Loucy (cell line): Measurements from ENCODE around the gene LOXL1.
A peak's percentile ranks its signal among the peaks of the same experiment; 100 is the strongest.

Experiments used
- H2AFZ ChIP-seq: fragments of 200-600 bp; sonication (generic); 2 replicates; pipeline ENCODE4 v1.6.0; 2016; ENCODE audit warnings: antibody characterized with exemption, mild to moderate bottlenecking, low read length, moderate library complexity
- H3F3A ChIP-seq: fragments of 200-600 bp; 2 replicates; pipeline ENCODE4 v1.6.0; 2016; ENCODE audit warnings: antibody characterized with exemption, low read depth, mild to moderate bottlenecking
- H3K27me3 ChIP-seq: fragments of 200-600 bp; sonication (generic); 2 replicates; pipeline ENCODE4 v1.6.1; 2014; ENCODE audit warnings: low read length, mild to moderate bottlenecking; ENCODE audit not compliant: insufficient read depth, poor library complexity, severe bottlenecking
- H3K36me3 ChIP-seq: fragments of 200-600 bp; sonication (generic); 2 replicates; pipeline ENCODE4 v1.6.1; 2016; ENCODE audit warnings: low read length; ENCODE audit not compliant: insufficient read depth
- H3K4me1 ChIP-seq: fragments of 200-600 bp; sonication (generic); 2 replicates; pipeline ENCODE4 v1.5.1; 2014; ENCODE audit warnings: low read length, mild to moderate bottlenecking; ENCODE audit not compliant: insufficient read depth, poor library complexity, severe bottlenecking
- H3K4me2 ChIP-seq: fragments of 200-600 bp; sonication (generic); 2 replicates; pipeline ENCODE4 v1.6.0; 2014; ENCODE audit warnings: antibody characterized with exemption, low read length, low read depth, mild to moderate bottlenecking; ENCODE audit not compliant: poor library complexity, severe bottlenecking
- H3K4me3 ChIP-seq: fragments of 200-600 bp; sonication (generic); 2 replicates; pipeline ENCODE4 v1.5.1; 2014; ENCODE audit warnings: low read length, mild to moderate bottlenecking, mixed read lengths; ENCODE audit not compliant: poor library complexity, severe bottlenecking
- H3K79me2 ChIP-seq: fragments of 200-600 bp; sonication (generic); 2 replicates; pipeline ENCODE4 v1.6.1; 2014; ENCODE audit warnings: low read length; ENCODE audit not compliant: insufficient read depth
- H3K9ac ChIP-seq: fragments of 200-600 bp; sonication (generic); 2 replicates; pipeline ENCODE4 v1.6.0; 2014; ENCODE audit warnings: mild to moderate bottlenecking, low read depth, low read length, moderate library complexity; ENCODE audit not compliant: poor library complexity, severe bottlenecking
- H3K9me2 ChIP-seq: fragments of 200-600 bp; sonication (generic); replicated peaks from 2 replicates; pipeline ENCODE4 v1.6.1; 2016; ENCODE audit warnings: low read depth, low read length, mixed read lengths
- H3K9me3 ChIP-seq: fragments of 200-600 bp; sonication (generic); 2 replicates; pipeline ENCODE4 v1.6.1; 2014; ENCODE audit warnings: mild to moderate bottlenecking, antibody characterized with exemption, low read length, low read depth; ENCODE audit not compliant: insufficient read depth
- H4K20me1 ChIP-seq: fragments of 200-600 bp; sonication (generic); 2 replicates; pipeline ENCODE4 v1.6.0; 2014; ENCODE audit warnings: antibody characterized with exemption, low read length, mild to moderate bottlenecking; ENCODE audit not compliant: insufficient read depth, poor library complexity, severe bottlenecking
- CTCF ChIP-seq: fragments of 200-600 bp; sonication (generic); conservative IDR thresholded peaks from 2 replicates; pipeline ENCODE4 v1.5.1; 2014; ENCODE audit warnings: mild to moderate bottlenecking, antibody characterized with exemption, low read length
- EZH2phosphoT487 ChIP-seq: fragments of 200-600 bp; IDR thresholded peaks from 2 replicates; pipeline ENCODE4 v1.6.1; 2018; ENCODE audit warnings: antibody characterized with exemption, mild to moderate bottlenecking, moderate library complexity, borderline replicate concordance

LOXL1 gene

GRCh38 chr15:73908822-73909122, 17.5 kb upstream of the LOXL1 start:
- H4K20me1 ChIP-seq = no peaks in the 10 kb centered on the region
- H3K79me2 ChIP-seq = no peaks in the 10 kb centered on the region
- no peaks in the 10 kb centered on the region for H3F3A ChIP-seq
- no peaks in the 10 kb centered on the region for H3K36me3 ChIP-seq
- H3K9me3 ChIP-seq = no peaks in the 10 kb centered on the region
- H3K27me3 ChIP-seq = no peaks in the 10 kb centered on the region
- H3K9ac ChIP-seq = no peak overlapping the region
- no peak overlapping the region for H3K4me3 ChIP-seq
- no peak for TF ChIP-seq EZH2phosphoT487
- no peak for TF ChIP-seq CTCF
- no peak overlapping the region for H3K4me2 ChIP-seq
- H2AFZ ChIP-seq = no peak overlapping the region
- no peaks in the 10 kb centered on the region for H3K9me2 ChIP-seq
- H3K4me1 ChIP-seq = peaks cover 40% of the 10 kb centered on the region

GRCh38 chr15:73909651-73910050, 16.6 kb upstream of the LOXL1 start:
- no peak overlapping the region for H3K4me3 ChIP-seq
- H3K4me2 ChIP-seq = no peak overlapping the region
- peaks cover 47% of the 10 kb centered on the region for H3K4me1 ChIP-seq
- TF ChIP-seq CTCF (no peak), EZH2phosphoT487 (no peak)
- no peaks in the 10 kb centered on the region for H3F3A ChIP-seq
- H3K79me2 ChIP-seq = no peaks in the 10 kb centered on the region
- H2AFZ ChIP-seq = no peak overlapping the region
- no peaks in the 10 kb centered on the region for H4K20me1 ChIP-seq
- H3K9me3 ChIP-seq = no peaks in the 10 kb centered on the region
- H3K9me2 ChIP-seq = no peaks in the 10 kb centered on the region
- no peak overlapping the region for H3K9ac ChIP-seq
- H3K27me3 ChIP-seq = no peaks in the 10 kb centered on the region
- no peaks in the 10 kb centered on the region for H3K36me3 ChIP-seq

- Histone ChIP-seq H3K9me2 (no peaks in the 10 kb centered on the region), H4K20me1 (no peaks in the 10 kb centered on the region), H3K4me2 (no peak overlapping the region), H3K9me3 (no peaks in the 10 kb centered on the region), H3K9ac (no peak overlapping the region), H3K4me1 (peaks cover 47% of the 10 kb centered on the region), H3F3A (no peaks in the 10 kb centered on the region), H3K4me3 (no peak overlapping the region), H2AFZ (0 out of 2 replicates have a peak overlapping the region, but pooled peaks have one; percentile 10), H3K36me3 (no peaks in the 10 kb centered on the region), H3K79me2 (no peaks in the 10 kb centered on the region), H3K27me3 (no peaks in the 10 kb centered on the region)
- TF ChIP-seq CTCF (no peak), EZH2phosphoT487 (no peak)
These were observed 15.5 kb upstream of the LOXL1 start for GRCh38 chr15:73910522-73911303.
